Subcutaneous adipose tissue (tissue), 4 donors: Measurements from ENCODE around the gene ITIH5. TPM values are rescaled to one million over a fixed set of nuclear protein-coding genes. Genes with fewer than 3 reads are reported as not detected.

Experiments used
- CTCF ChIP-seq: fragments of 450-650 bp; IDR thresholded peaks from one replicate; pipeline ENCODE4 v1.5.1; 2016; ENCODE audit warnings: low read depth, mild to moderate bottlenecking, control low read depth, antibody characterized with exemption, moderate library complexity
- total RNA-seq, 4 donors: library from RNA; depleted of rRNA; stranded (reverse); fragments of >200 nt; gene quantifications; one replicate each; pipeline ENCODE4 v1.1.0, GENCODE V29; 2016

The ITIH5 gene
- total RNA-seq, 4 donors from 2014 or later = 149 to 377 (median 239) TPM

DNA sequence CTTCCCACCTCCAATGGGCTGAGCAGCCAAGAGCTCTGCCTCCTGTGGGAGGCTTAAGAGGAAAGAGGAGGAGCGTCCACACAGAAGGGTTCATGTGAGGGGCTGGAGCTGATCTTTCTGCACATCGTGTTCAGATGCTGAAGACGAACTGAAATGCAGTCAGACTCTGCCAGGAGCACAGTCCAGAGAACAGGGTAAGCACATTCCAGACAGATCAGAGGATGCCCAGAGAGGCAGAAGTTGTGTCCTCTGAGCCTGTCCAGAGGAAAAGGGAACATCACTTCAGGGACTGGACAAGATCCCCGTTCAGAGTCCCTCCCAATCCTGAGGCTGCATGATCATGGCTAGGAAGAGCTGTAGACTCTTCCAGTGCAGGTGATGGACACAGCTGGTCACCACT, 72.9 kb downstream of the ITIH5 start:
- TF ChIP-seq CTCF = no peak

DNA sequence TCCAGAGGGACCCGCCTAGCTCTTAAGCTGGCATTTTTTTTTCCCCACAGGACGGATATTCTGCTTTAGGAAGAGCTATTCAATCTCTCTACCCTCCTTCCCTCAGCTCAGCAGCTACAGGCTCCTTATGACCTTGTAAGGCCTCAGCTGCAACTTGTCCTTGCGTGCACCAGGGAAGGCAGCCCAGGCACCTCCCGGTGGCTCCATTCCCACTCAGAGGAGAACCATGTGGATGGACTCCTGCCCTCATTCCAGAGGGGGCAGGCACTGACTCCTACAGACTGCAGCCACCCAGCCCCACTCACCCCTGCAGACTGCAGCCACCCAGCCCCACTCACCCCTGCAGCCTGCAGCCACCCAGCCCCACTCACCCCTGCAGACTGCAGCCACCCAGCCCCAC, 73.7 kb downstream of the ITIH5 start:
- no peak for TF ChIP-seq CTCF

DNA sequence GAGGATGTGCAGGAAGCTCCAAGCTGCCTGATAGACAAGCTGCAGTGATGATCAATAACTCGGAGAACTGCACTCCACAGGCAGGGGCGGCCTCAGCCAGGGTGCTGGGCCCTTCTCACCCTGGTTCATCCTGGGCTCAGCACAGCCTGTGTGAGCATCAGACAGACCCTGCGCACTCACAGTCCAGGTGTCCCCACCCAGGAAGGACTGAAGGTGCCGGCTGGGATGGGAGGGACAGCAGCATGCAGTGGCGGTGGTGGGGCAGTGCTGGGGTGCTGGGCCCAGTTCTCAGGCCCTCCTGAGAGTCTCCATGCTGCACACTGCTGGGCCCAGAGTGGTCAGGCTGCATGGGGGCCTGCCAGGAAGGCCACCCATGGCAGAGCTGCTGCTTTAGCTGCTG, 74.1 kb downstream of the ITIH5 start:
- TF ChIP-seq CTCF = no peak

DNA sequence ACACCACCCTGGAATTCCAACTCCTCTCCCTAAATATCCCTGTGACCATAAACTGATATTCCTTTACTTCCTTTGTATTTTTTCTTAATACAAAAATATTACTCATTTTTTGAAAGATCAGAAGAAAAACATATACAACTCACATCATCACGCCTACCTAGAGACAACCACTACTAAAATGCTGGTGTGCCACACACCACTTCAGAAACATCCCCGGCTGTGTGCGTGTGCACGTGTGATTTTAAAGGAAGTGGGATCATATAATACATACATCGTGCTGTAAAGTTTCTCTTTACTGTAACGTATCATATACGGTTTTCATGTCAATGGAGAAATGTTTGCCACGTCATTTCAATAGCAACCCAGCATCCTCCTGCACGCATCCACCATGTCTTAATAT, 76.5 kb downstream of the ITIH5 start:
- no peak for TF ChIP-seq CTCF

DNA sequence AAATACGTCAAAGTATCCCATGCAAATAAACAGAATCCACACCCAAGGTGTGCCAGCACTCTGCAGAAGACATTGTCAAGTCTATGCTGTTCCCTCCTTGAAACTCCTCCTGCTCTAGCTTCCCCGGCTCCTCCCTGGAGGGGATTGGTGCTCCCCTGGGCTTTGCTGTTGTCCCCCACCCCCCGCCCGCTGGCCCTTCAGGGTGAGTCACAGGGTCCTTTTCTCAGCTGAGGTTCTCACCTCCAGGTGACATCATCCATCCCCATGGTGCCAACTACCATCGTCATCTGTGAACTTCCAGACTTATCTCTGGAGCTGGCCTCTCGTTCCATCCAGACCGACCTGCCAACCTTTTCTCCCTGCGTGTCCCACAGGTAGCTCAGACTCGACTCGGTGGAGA, 77.0 kb downstream of the ITIH5 start:
- TF ChIP-seq CTCF = no peak

DNA sequence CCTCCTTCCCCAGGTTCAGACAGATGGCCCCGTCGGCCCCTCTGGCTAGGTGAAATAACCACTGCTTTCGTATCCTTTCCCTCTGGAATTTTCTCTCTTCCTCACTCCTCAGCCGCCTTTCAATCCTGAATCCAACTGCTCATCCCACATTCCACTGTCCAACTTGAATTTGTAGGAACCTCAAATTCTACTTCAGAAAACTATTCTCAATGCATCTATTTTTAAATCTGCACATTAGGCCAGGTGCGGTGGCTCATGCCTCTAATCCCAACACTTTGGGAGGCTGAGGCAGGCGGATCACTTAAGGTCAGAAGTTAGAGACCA, 78.9 kb downstream of the ITIH5 start:
- no peak for TF ChIP-seq CTCF

DNA sequence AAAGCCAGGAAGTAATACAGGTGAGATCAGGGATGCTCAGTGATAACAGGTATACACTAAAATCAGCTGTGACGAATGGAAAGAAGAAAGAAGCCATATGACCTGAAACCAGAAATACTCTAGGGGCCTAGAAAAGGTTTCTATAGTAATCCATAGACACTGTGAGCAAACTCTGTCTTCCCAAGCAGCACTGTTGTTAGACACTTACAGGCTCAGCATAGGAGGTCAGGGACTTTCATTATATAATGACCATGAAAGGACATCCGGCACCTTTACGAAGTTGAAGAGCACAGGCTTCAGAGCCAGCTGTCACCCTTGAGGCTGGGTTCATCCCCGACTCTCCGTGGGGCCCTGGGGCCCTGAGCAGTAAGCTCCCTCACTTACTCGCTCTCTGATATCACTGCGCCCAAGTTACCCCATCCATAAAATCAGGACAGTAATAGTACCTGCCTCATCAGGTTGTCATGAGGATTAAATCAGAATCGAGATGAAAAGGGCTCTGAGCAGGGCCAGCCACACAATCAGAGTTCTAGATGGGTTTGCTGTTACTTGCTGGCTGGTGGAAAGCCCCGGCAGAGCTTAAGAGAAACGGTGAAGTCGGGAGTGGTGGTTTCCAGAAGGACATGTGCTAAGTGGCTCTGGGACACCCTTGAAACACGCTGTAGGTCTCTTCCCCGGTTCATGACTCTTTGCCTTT, 79.5 kb downstream of the ITIH5 start:
- TF ChIP-seq CTCF = no peak
